K562 (cell line): ENCODE data around the gene VPS33B. TPM values are rescaled to one million over a fixed set of nuclear protein-coding genes. Genes with fewer than 3 reads are reported as not detected.

Experiments
- ATAC-seq: fragments of 200-7000 bp; cut with Tn5 transposase; 3 replicates; pipeline ENCODE4 v1.9.1; 2020; ENCODE audit warnings: moderate library complexity
- BruUV-seq: library from RNA; stranded (reverse); fragments of 400-500 nt; replicated peaks from 2 replicates; lab custom pipeline; 2021; lab: Mats Ljungman, UMichigan
- CTCF ChIA-PET: fragments of 300-600 bp; formaldehyde crosslinking; extraction: SDS; loops from one replicate; lab custom pipeline; 2021; ENCODE audit warnings: low intra/inter-chr PET ratio; lab: Yijun Ruan, JAX
- POLR2A ChIA-PET: fragments of 300-600, 350-650 bp; sonication (Branson Sonifier 250); formaldehyde crosslinking; extraction: SDS; loops from one replicate; lab custom pipeline; 2021; ENCODE audit warnings: antibody characterized with exemption, inconsistent platforms; lab: Yijun Ruan, JAX
- DNase-seq, 4 experiments: peaks; one replicate each; pipeline versions ENCODE4 v3.0.0 to v3.0.0-alpha.2; 2011 to 2018; ENCODE audit warnings: low spot score in 3 of 4, mixed read lengths in 3 of 4; ENCODE audit errors: extremely low read depth in 1 of 4
- FAIRE-seq: peaks from 2 replicates; lab custom pipeline; 2011; peaks lifted over from hg19 to GRCh38; lab: Jason Lieb, UNC
- H2AFZ ChIP-seq: 2 replicates; pipeline ENCODE4 v1.6.0; 2011; ENCODE audit warnings: low read depth, low read length, control low read depth, inconsistent platforms
- H3K27ac ChIP-seq: fragments of 200-600 bp; 3 replicates; pipeline ENCODE4 v1.8.0; 2011; ENCODE audit warnings: low read depth, mild to moderate bottlenecking, control low read depth, inconsistent platforms, low read length, moderate library complexity, mixed read lengths; ENCODE audit errors: extremely low read depth
- H3K27me3 ChIP-seq, 2 experiments: fragments of 300-600 bp in 1 of 2; 2 replicates in 1 of 2; 3 replicates in 1 of 2; pipeline versions ENCODE4 v1.6.0 to v1.8.0; 2011; ENCODE audit warnings: inconsistent platforms in 2 of 2, low read length in 2 of 2, mild to moderate bottlenecking in 1 of 2, mixed read lengths in 1 of 2, moderate library complexity in 1 of 2; ENCODE audit not compliant: control insufficient read depth in 2 of 2, insufficient read depth in 2 of 2
- H3K36me3 ChIP-seq: fragments of 300-600 bp; 3 replicates; pipeline ENCODE4 v1.8.0; 2011; ENCODE audit warnings: mild to moderate bottlenecking, low read length, inconsistent platforms; ENCODE audit not compliant: control insufficient read depth, insufficient read depth
- H3K4me1 ChIP-seq, 2 experiments: fragments of 200-600 bp in 1 of 2; replicated peaks in 1 of 2; 2 replicates in 1 of 2; 3 replicates in 1 of 2; pipeline versions ENCODE4 v1.5.1 to v1.8.0; 2011; ENCODE audit warnings: inconsistent platforms in 2 of 2, low read length in 2 of 2, mild to moderate bottlenecking in 1 of 2, mixed read lengths in 1 of 2, moderate library complexity in 1 of 2; ENCODE audit not compliant: control insufficient read depth in 2 of 2, insufficient read depth in 2 of 2
- H3K4me2 ChIP-seq: 2 replicates; pipeline ENCODE4 v1.6.1; 2011; ENCODE audit warnings: low read length, control low read depth, inconsistent platforms, mixed read lengths; ENCODE audit not compliant: insufficient read depth
- H3K4me3 ChIP-seq: fragments of 200-600 bp; sonication (generic), shearing (Covaris generic); 2 replicates; pipeline ENCODE4 v1.5.1; 2016; ENCODE audit warnings: control low read depth, inconsistent platforms
- H3K79me2 ChIP-seq: fragments of 200-600 bp; 3 replicates; pipeline ENCODE4 v1.8.0; 2011; ENCODE audit warnings: low read length, inconsistent platforms; ENCODE audit not compliant: control insufficient read depth, insufficient read depth
- H3K9ac ChIP-seq, 2 experiments: 2 replicates each; pipeline versions ENCODE4 v1.6.0 to v1.6.1; 2011; ENCODE audit warnings: low read depth in 2 of 2, low read length in 2 of 2, control low read depth in 1 of 2, inconsistent platforms in 1 of 2, mild to moderate bottlenecking in 1 of 2, mixed read lengths in 1 of 2; ENCODE audit not compliant: insufficient read depth in 1 of 2
- H3K9me1 ChIP-seq: one replicate; pipeline ENCODE4 v1.6.0; 2011; ENCODE audit warnings: inconsistent platforms, mild to moderate bottlenecking, low read length, moderate library complexity; ENCODE audit not compliant: control insufficient read depth, insufficient read depth
- H3K9me3 ChIP-seq: replicated peaks from 2 replicates; pipeline ENCODE4 v1.5.1; 2011; ENCODE audit warnings: low read depth, low read length, inconsistent platforms; ENCODE audit not compliant: control insufficient read depth, insufficient read depth
- H4K20me1 ChIP-seq: replicated peaks from 2 replicates; pipeline ENCODE4 v1.6.1; 2011; ENCODE audit warnings: low read length, inconsistent platforms, mixed read lengths; ENCODE audit not compliant: control insufficient read depth, insufficient read depth
- DPF2 ChIP-seq: fragments of 450-650 bp; IDR thresholded peaks from 2 replicates; pipeline ENCODE4 v1.6.1; 2016
- FOXK2 ChIP-seq, 2 experiments: fragments of 450-650 bp; IDR thresholded peaks in 1 of 2; conservative IDR thresholded peaks in 1 of 2; 2 replicates each; pipeline ENCODE4 v1.6.1; 2016; ENCODE audit warnings: low read depth in 2 of 2, mild to moderate bottlenecking in 1 of 2
- TBP ChIP-seq: optimal IDR thresholded peaks from 2 replicates; pipeline ENCODE3; 2011; ENCODE audit warnings: low read depth, low read length, improper control_type of control experiment
- TFE3 ChIP-seq: fragments of 450-650 bp; formaldehyde crosslinking; IDR thresholded peaks from 2 replicates; pipeline ENCODE4 v1.4.0; 2020; ENCODE audit warnings: mild to moderate bottlenecking, mixed read lengths
- UBTF ChIP-seq, 2 experiments: IDR thresholded peaks; 2 replicates each; pipeline ENCODE4 v1.6.1; 2012; ENCODE audit warnings: improper control_type of control experiment in 2 of 2, low read depth in 2 of 2, low read length in 2 of 2, borderline replicate concordance in 1 of 2
- WGBS: fragments of 100-300 bp; shearing (Covaris generic); methylation state at CpG from one replicate; pipeline ENCODE4 v1.1.6; 2016; ENCODE audit warnings: low coverage, mixed read lengths; ENCODE audit not compliant: insufficient coverage; ENCODE audit errors: missing lambda C conversion rate; 5-methylcytosine and 5-hydroxymethylcytosine counted together
- in situ Hi-C: fragments of 300-500 bp; cut with MboI; formaldehyde crosslinking; loops from 4 replicates; pipeline ENCODE4 v1.15.0; 2018; ENCODE audit warnings: inconsistent platforms, mixed read lengths
- intact Hi-C: fragments of 100-400 bp; cut with micrococcal nuclease; formaldehyde crosslinking; loops from 2 replicates; pipeline ENCODE4 v1.14.2; 2022
- polyA plus RNA-seq, 8 experiments: library from polyadenylated mRNA; depleted of rRNA in 4 of 8; stranded (reverse) in 5 of 8; unstranded in 3 of 8; fragments of >200 nt; fragmentation: Nextera tagmentation in 2 of 8; fragmentation: Illumina TruSeq in 1 of 8; extraction: Ambion mirVana in 2 of 8; extraction: Trizol in 1 of 8; gene quantifications; 2 replicates each; pipeline versions ENCODE4 v1.2.1 to v1.2.3, GENCODE V29; 2011 to 2014; ENCODE audit warnings: inconsistent platforms in 1 of 8, missing spikeins in 1 of 8
- total RNA-seq, 7 experiments: library from RNA; depleted of rRNA in 6 of 7; stranded (reverse); fragments of >200 nt in 6 of 7; fragmentation: Illumina TruSeq in 2 of 7; extraction: Trizol in 2 of 7; gene quantifications; 2 replicates each; pipeline versions ENCODE4 v1.2.1 to v1.2.3, GENCODE V29; 2011 to 2021; ENCODE audit warnings: low replicate concordance in 1 of 7

VPS33B gene
- total and polyA plus RNA-seq, 9 of the 15 experiments (the other 6 are each of a cell fraction or from before 2014, with no cell fraction given): 9.4 to 25.5 (median 14.8) TPM

- no TSS peak for BruUV-seq
- no peak overlapping the region for H3K27ac ChIP-seq
These were observed 39.6 kb upstream of the VPS33B start for GRCh38 chr15:91061997-91062396.

More at GRCh38 chr15:91061997-91062396, 39.6 kb upstream of the VPS33B start:
- TF ChIP-seq TBP: no peak
- no peak for TF ChIP-seq TFE3
- no peak for TF ChIP-seq FOXK2 (conservative IDR thresholded peaks at IDR 0.05 in 1 of 2, IDR thresholded peaks at IDR 0.05 in 1 of 2; ENCODE audit: low read depth in 2 of 2)
- no peak for TF ChIP-seq UBTF (IDR thresholded peaks at IDR 0.05; ENCODE audit: borderline replicate concordance in 1 of 2, low read depth in 2 of 2, low read length in 2 of 2)
- TF ChIP-seq DPF2: no peak
- POLR2A ChIA-PET: no interaction called here
- 13% methylated on average over 5 of the region's 5 CpGs for WGBS
- no peak; the same call in 2 of the 3 replicates for ATAC-seq
- CTCF ChIA-PET: no interaction called here
- Histone ChIP-seq H3K9me1 (no peaks in the 10 kb centered on the region), H3K27me3 (no peaks in the 10 kb centered on the region), H3K9ac (no peak overlapping the region), H4K20me1 (no peaks in the 10 kb centered on the region), H2AFZ (peak overlapping the region; percentile 49), H3K9me3 (no peaks in the 10 kb centered on the region), H3K4me3 (no peak overlapping the region), H3K79me2 (no peaks in the 10 kb centered on the region), H3K4me2 (no peak overlapping the region), H3K36me3 (no peaks in the 10 kb centered on the region), H3K4me1 (no peaks in the 10 kb centered on the region)
- no peak for FAIRE-seq
- DNase-seq: no peak
- intact Hi-C loops: no loop called here
- in situ Hi-C loops: no loop called here
